IMR-90 (cell line): ENCODE results near the gene OR52W1. TPM values are rescaled to one million over a fixed set of nuclear protein-coding genes. Genes with fewer than 3 reads are reported as not detected.

ENCODE experiments used
- ATAC-seq: fragments of 200-7000 bp; cut with Tn5 transposase; 2 replicates; pipeline ENCODE4 v1.9.1; 2020; ENCODE audit warnings: low read depth, mild to moderate bottlenecking, moderate library complexity
- BruUV-seq: library from RNA; stranded (reverse); fragments of 400-500 nt; replicated peaks from 2 replicates; lab custom pipeline; 2021; lab: Mats Ljungman, UMichigan
- CTCF ChIA-PET: fragments of 300-600 bp; formaldehyde crosslinking; extraction: SDS; loops from one replicate; lab custom pipeline; 2021; ENCODE audit warnings: antibody characterized with exemption; lab: Yijun Ruan, JAX
- POLR2A ChIA-PET: fragments of 300-600 bp; sonication (Branson Sonifier 250); formaldehyde crosslinking; loops from one replicate; lab custom pipeline; 2022; ENCODE audit warnings: antibody characterized with exemption; ENCODE audit not compliant: unreplicated experiment; lab: Charles Lee
- DNase-seq: peaks from one replicate; pipeline ENCODE4 v3.0.0; 2013
- H2AFZ ChIP-seq: replicated peaks from 2 replicates; pipeline ENCODE3; 2013; ENCODE audit warnings: low read length, mild to moderate bottlenecking; ENCODE audit not compliant: poor library complexity
- H2AK5ac ChIP-seq: 2 replicates; pipeline ENCODE4 v1.6.1; 2013; ENCODE audit warnings: low read depth, low read length, inconsistent platforms
- H2AK9ac ChIP-seq: replicated peaks from 2 replicates; pipeline ENCODE3; 2013; ENCODE audit warnings: mild to moderate bottlenecking, low read depth, low read length, moderate library complexity; ENCODE audit not compliant: poor library complexity
- H2BK120ac ChIP-seq: 2 replicates; pipeline ENCODE4 v1.6.1; 2013; ENCODE audit warnings: low read depth, low read length, inconsistent platforms
- H2BK15ac ChIP-seq: 3 replicates; pipeline ENCODE4 v1.6.1; 2013; ENCODE audit warnings: low read depth, low read length, inconsistent platforms
- H2BK20ac ChIP-seq: 2 replicates; pipeline ENCODE4 v1.6.1; 2013; ENCODE audit warnings: low read depth, mild to moderate bottlenecking, inconsistent platforms, low read length, moderate library complexity
- H2BK5ac ChIP-seq: 2 replicates; pipeline ENCODE4 v1.6.1; 2013; ENCODE audit warnings: mild to moderate bottlenecking, low read depth, low read length, inconsistent platforms; ENCODE audit not compliant: poor library complexity, severe bottlenecking
- H3K14ac ChIP-seq: replicated peaks from 2 replicates; pipeline ENCODE4 v1.6.1; 2013; ENCODE audit warnings: low read depth, low read length, inconsistent platforms
- H3K18ac ChIP-seq: 2 replicates; pipeline ENCODE4 v1.6.1; 2013; ENCODE audit warnings: low read depth, low read length, control low read depth
- H3K23ac ChIP-seq: 2 replicates; pipeline ENCODE4 v1.6.1; 2013; ENCODE audit warnings: low read depth, low read length, inconsistent platforms
- H3K27ac ChIP-seq: 2 replicates; pipeline ENCODE4 v1.5.1; 2013; ENCODE audit warnings: mild to moderate bottlenecking, control low read depth, low read length; ENCODE audit not compliant: insufficient read depth
- H3K27me3 ChIP-seq: 2 replicates; pipeline ENCODE4 v1.6.1; 2013; ENCODE audit warnings: low read length; ENCODE audit not compliant: control insufficient read depth, insufficient read depth
- H3K36me3 ChIP-seq: 2 replicates; pipeline ENCODE4 v1.6.1; 2013; ENCODE audit warnings: low read length, mixed read lengths; ENCODE audit not compliant: control insufficient read depth, insufficient read depth
- H3K4ac ChIP-seq: 2 replicates; pipeline ENCODE4 v1.6.1; 2013; ENCODE audit warnings: low read depth, low read length, inconsistent platforms
- H3K4me1 ChIP-seq: 2 replicates; pipeline ENCODE4 v1.6.1; 2013; ENCODE audit warnings: low read length, mixed read lengths; ENCODE audit not compliant: control insufficient read depth, insufficient read depth
- H3K4me2 ChIP-seq: 2 replicates; pipeline ENCODE4 v1.6.1; 2013; ENCODE audit warnings: low read depth, mild to moderate bottlenecking, control low read depth, low read length, moderate library complexity
- H3K4me3 ChIP-seq: 2 replicates; pipeline ENCODE4 v1.5.1; 2013; ENCODE audit warnings: low read depth, mild to moderate bottlenecking, control low read depth, low read length, moderate library complexity; ENCODE audit not compliant: insufficient read depth
- H3K56ac ChIP-seq: 2 replicates; pipeline ENCODE4 v1.6.1; 2013; ENCODE audit warnings: low read length, inconsistent platforms; ENCODE audit not compliant: insufficient read depth; ENCODE audit errors: extremely low read depth
- H3K79me1 ChIP-seq, 2 experiments: 2 replicates each; pipeline ENCODE4 v1.6.1; 2013; ENCODE audit warnings: low read length in 2 of 2, inconsistent platforms in 1 of 2, low read depth in 1 of 2
- H3K9ac ChIP-seq: 2 replicates; pipeline ENCODE4 v1.6.1; 2013; ENCODE audit warnings: low read depth, low read length, control low read depth
- H3K9me1 ChIP-seq: 2 replicates; pipeline ENCODE4 v1.6.1; 2013; ENCODE audit warnings: low read length, inconsistent platforms; ENCODE audit not compliant: insufficient read depth
- H3K9me3 ChIP-seq: 2 replicates; pipeline ENCODE4 v1.6.1; 2013; ENCODE audit warnings: low read length; ENCODE audit not compliant: control insufficient read depth, insufficient read depth
- H4K20me1 ChIP-seq: 2 replicates; pipeline ENCODE4 v1.6.1; 2013; ENCODE audit warnings: low read length, inconsistent platforms; ENCODE audit not compliant: insufficient read depth
- H4K5ac ChIP-seq: 2 replicates; pipeline ENCODE4 v1.6.1; 2013; ENCODE audit warnings: mild to moderate bottlenecking, low read depth, low read length, control low read depth
- H4K8ac ChIP-seq, 2 experiments: 2 replicates each; pipeline ENCODE4 v1.6.1; 2013; ENCODE audit warnings: low read depth in 2 of 2, low read length in 2 of 2, control low read depth in 1 of 2, inconsistent platforms in 1 of 2
- H4K91ac ChIP-seq: 2 replicates; pipeline ENCODE4 v1.6.1; 2013; ENCODE audit warnings: low read depth, low read length, inconsistent platforms; ENCODE audit not compliant: insufficient read depth
- ELK1 ChIP-seq: fragments of 150-350 bp; IDR thresholded peaks from 2 replicates; pipeline ENCODE4 v1.6.1; 2016; ENCODE audit warnings: low read depth, mild to moderate bottlenecking, low read length, moderate library complexity, borderline replicate concordance
- RFX5 ChIP-seq: IDR thresholded peaks from 2 replicates; pipeline ENCODE4 v1.8.0; 2012; ENCODE audit warnings: low read depth, mild to moderate bottlenecking, low read length, moderate library complexity
- WGBS, 2 experiments: methylation state at CpG; one replicate each; pipeline versions ENCODE4 v1.1.5 to v1.1.7; 2013; ENCODE audit warnings: missing lambda C conversion rate in 2 of 2; ENCODE audit not compliant: insufficient read length in 1 of 2; ENCODE audit errors: extremely low coverage in 2 of 2; 5-methylcytosine and 5-hydroxymethylcytosine counted together
- dilution Hi-C: fragments of 300-500 bp; cut with HindIII; formaldehyde crosslinking; loops from one replicate; pipeline ENCODE4 v1.14.3; 2018; ENCODE audit warnings: low sequenced_read_pairs; ENCODE audit not compliant: unreplicated experiment
- in situ Hi-C: fragments of 300-500 bp; cut with MboI; formaldehyde crosslinking; loops from 3 replicates; pipeline ENCODE4 v1.14.3; 2019; ENCODE audit warnings: low sequenced_read_pairs, inconsistent platforms, mixed read lengths
- intact Hi-C: fragments of 100-400 bp; cut with micrococcal nuclease; formaldehyde crosslinking; loops from 2 replicates; pipeline ENCODE4 v1.10.0; 2022
- polyA plus RNA-seq, 3 experiments: library from polyadenylated mRNA; depleted of rRNA; stranded (reverse); fragments of >200 nt; gene quantifications; 2 replicates each; pipeline ENCODE4 v1.2.3, GENCODE V29; 2012; ENCODE audit warnings: low replicate concordance in 1 of 3
- total RNA-seq: library from RNA; depleted of rRNA; stranded (reverse); fragments of >200 nt; gene quantifications from 2 replicates; pipeline ENCODE4 v1.2.3, GENCODE V29; 2012

The OR52W1 gene
- total and polyA plus RNA-seq, 2 of the 4 experiments (the other 2 are of a cell fraction): not detected

GRCh38 chr11:6238902-6239301 is 39.9 kb downstream of the OR52W1 start, which contains the start of gene CNGA4:
Gene CNGA4 (plus strand): TSS chr11:6239089. CDS start chr11:6239207, 118 bp downstream.
- Histone ChIP-seq H4K20me1 (no peaks in the 10 kb centered on the region), H2BK5ac (no peak within 1 kb of the TSS), H3K9me1 (0 out of 2 replicates have a peak, but pooled peaks cover under 1% of the 10 kb centered on the region), H3K9ac (no peak within 1 kb of the TSS), H3K56ac (no peak within 1 kb of the TSS), H3K9me3 (no peaks in the 10 kb centered on the region), H2AK9ac (no peak within 1 kb of the TSS), H3K4ac (no peak within 1 kb of the TSS), H3K14ac (no peak within 1 kb of the TSS), H3K27ac (no peak within 1 kb of the TSS), H2BK15ac (no peak within 1 kb of the TSS), H3K4me3 (no peak within 1 kb of the TSS), H4K91ac (no peak within 1 kb of the TSS), H3K23ac (no peak within 1 kb of the TSS), H3K36me3 (no peaks in the 10 kb centered on the region), H2AFZ (no peak within 1 kb of the TSS), H2AK5ac (no peak within 1 kb of the TSS), H4K5ac (no peak within 1 kb of the TSS), H3K18ac (no peak within 1 kb of the TSS), H3K27me3 (peaks cover 23% of the 10 kb centered on the region), H3K4me2 (no peak within 1 kb of the TSS), H3K4me1 (no peaks in the 10 kb centered on the region), H3K79me1 (peaks cover 5 to 8% of the 10 kb centered on the region in 2 experiments; a peak in 3 of 4 replicates), H4K8ac (no peak within 1 kb of the TSS), H2BK20ac (no peak within 1 kb of the TSS), H2BK120ac (no peak within 1 kb of the TSS)
- ATAC-seq (no peak), DNase-seq (no peak)
- ChIA-PET CTCF (interaction anchor here (1.9 kb wide), 1 partner anchor 124 kb away, joined by 4 read pairs; no protein-coding TSS in a partner anchor), POLR2A (no interaction called here)
- intact Hi-C loops: no loop called here
- WGBS, 2 experiments: no CpG with 5 or more reads among the region's 1 CpG
- dilution Hi-C loops: no loop called here
- no TSS peak for BruUV-seq
- in situ Hi-C loops: no loop called here
- TF ChIP-seq ELK1 (no peak), RFX5 (no peak)
